GM23338 (cell line): ENCODE data around the gene ATP13A4. TPM values are rescaled to one million over a fixed set of nuclear protein-coding genes. Genes with fewer than 3 reads are reported as not detected.

Source experiments
- ATAC-seq: fragments of 200-7000 bp; cut with Tn5 transposase; 3 replicates; pipeline ENCODE4 v1.9.1; 2020
- DNase-seq: peaks from one replicate; pipeline ENCODE4 v3.0.0-alpha.2; 2015; ENCODE audit warnings: low spot score
- H2AFZ ChIP-seq: fragments of 200-600 bp; sonication (generic); 2 replicates; pipeline ENCODE4 v1.8.0; 2016; ENCODE audit warnings: antibody characterized with exemption, mild to moderate bottlenecking, moderate library complexity
- H3F3A ChIP-seq: fragments of 200-600 bp; sonication (generic); replicated peaks from 2 replicates; pipeline ENCODE4 v1.8.0; 2017; ENCODE audit warnings: antibody characterized with exemption, mixed run types, low read depth
- H3K27ac ChIP-seq: fragments of 200-600 bp; sonication (generic); 2 replicates; pipeline ENCODE4 v1.6.1; 2016; ENCODE audit warnings: low read depth
- H3K27me3 ChIP-seq: fragments of 200-600 bp; sonication (generic); 2 replicates; pipeline ENCODE4 v1.8.0; 2016; ENCODE audit warnings: mild to moderate bottlenecking, mixed run types, moderate library complexity; ENCODE audit not compliant: insufficient read depth
- H3K36me3 ChIP-seq: fragments of 200-600 bp; sonication (generic); 2 replicates; pipeline ENCODE4 v1.8.0; 2016; ENCODE audit warnings: mild to moderate bottlenecking; ENCODE audit not compliant: insufficient read depth
- H3K4me1 ChIP-seq: fragments of 200-600 bp; sonication (generic); 2 replicates; pipeline ENCODE4 v1.8.0; 2016; ENCODE audit warnings: mild to moderate bottlenecking, moderate library complexity; ENCODE audit not compliant: insufficient read depth
- H3K4me2 ChIP-seq: fragments of 200-600 bp; sonication (generic); 2 replicates; pipeline ENCODE4 v1.7.1; 2017; ENCODE audit warnings: mixed run types
- H3K4me3 ChIP-seq: fragments of 200-600 bp; sonication (generic); 2 replicates; pipeline ENCODE4 v1.6.1; 2016; ENCODE audit warnings: mixed run types
- H3K79me2 ChIP-seq: fragments of 200-600 bp; sonication (generic); replicated peaks from 2 replicates; pipeline ENCODE4 v1.8.0; 2017; ENCODE audit warnings: mild to moderate bottlenecking; ENCODE audit not compliant: insufficient read depth
- H3K9me2 ChIP-seq: fragments of 200-600 bp; sonication (generic); 2 replicates; pipeline ENCODE4 v1.8.0; 2017; ENCODE audit not compliant: insufficient read depth
- H4K20me1 ChIP-seq: fragments of 200-600 bp; sonication (generic); replicated peaks from 2 replicates; pipeline ENCODE4 v1.8.0; 2017; ENCODE audit warnings: mild to moderate bottlenecking; ENCODE audit not compliant: insufficient read depth
- H3K27ac Mint-ChIP-seq: 2 replicates; pipeline ENCODE4 v1.8.0; 2020; ENCODE audit warnings: inconsistent platforms, mild to moderate bottlenecking, moderate library complexity, mixed read lengths
- H3K27me3 Mint-ChIP-seq: 3 replicates; pipeline ENCODE4 v1.8.0; 2022; ENCODE audit warnings: low read depth, mild to moderate bottlenecking, moderate library complexity, mixed read lengths, inconsistent platforms; ENCODE audit not compliant: insufficient read depth, poor library complexity
- H3K36me3 Mint-ChIP-seq: 3 replicates; pipeline ENCODE4 v1.8.0; 2021; ENCODE audit warnings: low read depth, mild to moderate bottlenecking, inconsistent platforms, moderate library complexity, mixed read lengths
- H3K4me1 Mint-ChIP-seq: 3 replicates; pipeline ENCODE4 v1.8.0; 2020; ENCODE audit warnings: mild to moderate bottlenecking, inconsistent platforms, mixed read lengths
- H3K4me3 Mint-ChIP-seq: 3 replicates; pipeline ENCODE4 v1.8.0; 2021; ENCODE audit warnings: moderate library complexity, mild to moderate bottlenecking, inconsistent platforms, mixed read lengths
- H3K9me3 Mint-ChIP-seq: 3 replicates; pipeline ENCODE4 v1.8.0; 2020; ENCODE audit warnings: moderate library complexity, mild to moderate bottlenecking, inconsistent platforms, mixed read lengths
- CREB1 ChIP-seq: fragments of 250-450 bp; sonication (Bioruptor Pico); IDR thresholded peaks from 2 replicates; pipeline ENCODE4 v1.5.0; 2020; ENCODE audit warnings: low read depth, mild to moderate bottlenecking, moderate library complexity
- EZH2phosphoT487 ChIP-seq: fragments of 200-600 bp; sonication (generic); IDR thresholded peaks from one replicate; pipeline ENCODE4 v1.8.1; 2018; ENCODE audit warnings: antibody characterized with exemption; ENCODE audit not compliant: unreplicated experiment
- NANOG ChIP-seq: IDR thresholded peaks from 2 replicates; pipeline ENCODE4 v1.6.1; 2016; ENCODE audit warnings: antibody characterized with exemption, borderline replicate concordance
- POLR2AphosphoS5 ChIP-seq: IDR thresholded peaks from 2 replicates; pipeline ENCODE4 v1.6.1; 2016; ENCODE audit warnings: antibody characterized with exemption, low read depth
- STAT1 ChIP-seq: IDR thresholded peaks from one replicate; pipeline ENCODE4 v1.6.1; 2016; ENCODE audit warnings: antibody characterized with exemption; ENCODE audit not compliant: unreplicated experiment
- ZNF114 ChIP-seq: fragments of 250-450 bp; sonication (Bioruptor Pico); IDR thresholded peaks from 2 replicates; pipeline ENCODE4 v1.5.0; 2020; ENCODE audit warnings: mild to moderate bottlenecking, moderate library complexity
- ZNF331 ChIP-seq: fragments of 250-450 bp; sonication (Bioruptor Pico); IDR thresholded peaks from 2 replicates; pipeline ENCODE4 v1.5.0; 2020; ENCODE audit warnings: low read depth, mild to moderate bottlenecking, moderate library complexity
- polyA plus RNA-seq: library from polyadenylated mRNA; unstranded; fragments of >200 nt; fragmentation: Nextera tagmentation; extraction: Ambion mirVana; gene quantifications from 2 replicates; pipeline ENCODE4 v1.2.1, GENCODE V29; 2016
- total RNA-seq: library from RNA; depleted of rRNA; stranded (reverse); fragments of >200 nt; shearing (Covaris generic); gene quantifications from 2 replicates; pipeline ENCODE4 v1.2.3, GENCODE V29; 2014
- TF ChIP-seq, protein P1 (sequence below): fragments of 250-450 bp; sonication (Bioruptor Pico); IDR thresholded peaks from 2 replicates; pipeline ENCODE4 v1.5.0; 2020; ENCODE audit warnings: mild to moderate bottlenecking, moderate library complexity
- TF ChIP-seq, protein P2 (sequence below): IDR thresholded peaks from 2 replicates; pipeline ENCODE4 v1.6.1; 2016; ENCODE audit warnings: antibody characterized with exemption
- TF ChIP-seq, protein P3 (sequence below), 2 experiments: fragments of 200-600 bp in 1 of 2; sonication (generic) in 1 of 2; conservative IDR thresholded peaks; 2 replicates each; pipeline versions ENCODE4 v1.5.1 to v1.6.1; 2016 to 2017; ENCODE audit warnings: antibody characterized with exemption in 2 of 2, low read depth in 2 of 2, mild to moderate bottlenecking in 2 of 2, moderate library complexity in 1 of 2

Gene ATP13A4
- total and polyA plus RNA-seq, 2 experiments from 2014 or later = not detected

DNA sequence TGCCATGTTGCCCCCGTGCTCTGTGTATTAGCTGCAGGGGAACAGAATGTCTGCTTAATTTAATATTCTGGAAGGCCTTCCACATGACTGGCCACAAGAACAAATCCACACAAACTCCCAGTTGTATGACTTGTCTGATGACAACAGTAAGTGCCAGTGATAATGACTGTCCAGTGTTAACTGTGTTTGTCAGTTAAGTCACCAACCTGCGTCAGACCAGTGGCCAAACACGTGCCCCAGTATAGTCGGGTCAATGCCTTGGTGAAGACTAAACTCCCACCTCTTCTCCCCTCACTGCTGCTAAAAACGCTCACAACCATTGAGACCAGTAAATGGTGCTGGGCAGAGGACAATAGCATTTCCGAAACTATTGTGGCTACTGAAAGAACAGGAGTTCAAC, 166.3 kb downstream of the ATP13A4 start:
- Mint-ChIP-seq H3K9me3 (peaks cover 8% of the 10 kb centered on the region; the same call in 2 of the 3 replicates), H3K4me3 (no peak overlapping the region), H3K27me3 (no peaks in the 10 kb centered on the region), H3K36me3 (peaks cover 3% of the 10 kb centered on the region; the same call in 1 of the 3 replicates), H3K4me1 (peaks cover 36% of the 10 kb centered on the region), H3K27ac (0 out of 2 replicates have a peak overlapping the region, but pooled peaks have one; percentile 45)
- Histone ChIP-seq H3K27me3 (no peaks in the 10 kb centered on the region), H3K79me2 (no peaks in the 10 kb centered on the region), H3F3A (no peaks in the 10 kb centered on the region), H3K4me1 (peaks cover 30% of the 10 kb centered on the region), H4K20me1 (no peaks in the 10 kb centered on the region), H3K27ac (no peak overlapping the region), H3K4me2 (peak overlapping the region; percentile 2), H2AFZ (peak overlapping the region; percentile 44; the same call in 1 of the 2 replicates), H3K4me3 (no peak overlapping the region), H3K36me3 (no peaks in the 10 kb centered on the region), H3K9me2 (peaks cover 20% of the 10 kb centered on the region)
- ATAC-seq (no peak), DNase-seq (no peak)
- no peak for TF ChIP-seq STAT1
- no peak for TF ChIP-seq ZNF331
- TF ChIP-seq, protein P1, sequence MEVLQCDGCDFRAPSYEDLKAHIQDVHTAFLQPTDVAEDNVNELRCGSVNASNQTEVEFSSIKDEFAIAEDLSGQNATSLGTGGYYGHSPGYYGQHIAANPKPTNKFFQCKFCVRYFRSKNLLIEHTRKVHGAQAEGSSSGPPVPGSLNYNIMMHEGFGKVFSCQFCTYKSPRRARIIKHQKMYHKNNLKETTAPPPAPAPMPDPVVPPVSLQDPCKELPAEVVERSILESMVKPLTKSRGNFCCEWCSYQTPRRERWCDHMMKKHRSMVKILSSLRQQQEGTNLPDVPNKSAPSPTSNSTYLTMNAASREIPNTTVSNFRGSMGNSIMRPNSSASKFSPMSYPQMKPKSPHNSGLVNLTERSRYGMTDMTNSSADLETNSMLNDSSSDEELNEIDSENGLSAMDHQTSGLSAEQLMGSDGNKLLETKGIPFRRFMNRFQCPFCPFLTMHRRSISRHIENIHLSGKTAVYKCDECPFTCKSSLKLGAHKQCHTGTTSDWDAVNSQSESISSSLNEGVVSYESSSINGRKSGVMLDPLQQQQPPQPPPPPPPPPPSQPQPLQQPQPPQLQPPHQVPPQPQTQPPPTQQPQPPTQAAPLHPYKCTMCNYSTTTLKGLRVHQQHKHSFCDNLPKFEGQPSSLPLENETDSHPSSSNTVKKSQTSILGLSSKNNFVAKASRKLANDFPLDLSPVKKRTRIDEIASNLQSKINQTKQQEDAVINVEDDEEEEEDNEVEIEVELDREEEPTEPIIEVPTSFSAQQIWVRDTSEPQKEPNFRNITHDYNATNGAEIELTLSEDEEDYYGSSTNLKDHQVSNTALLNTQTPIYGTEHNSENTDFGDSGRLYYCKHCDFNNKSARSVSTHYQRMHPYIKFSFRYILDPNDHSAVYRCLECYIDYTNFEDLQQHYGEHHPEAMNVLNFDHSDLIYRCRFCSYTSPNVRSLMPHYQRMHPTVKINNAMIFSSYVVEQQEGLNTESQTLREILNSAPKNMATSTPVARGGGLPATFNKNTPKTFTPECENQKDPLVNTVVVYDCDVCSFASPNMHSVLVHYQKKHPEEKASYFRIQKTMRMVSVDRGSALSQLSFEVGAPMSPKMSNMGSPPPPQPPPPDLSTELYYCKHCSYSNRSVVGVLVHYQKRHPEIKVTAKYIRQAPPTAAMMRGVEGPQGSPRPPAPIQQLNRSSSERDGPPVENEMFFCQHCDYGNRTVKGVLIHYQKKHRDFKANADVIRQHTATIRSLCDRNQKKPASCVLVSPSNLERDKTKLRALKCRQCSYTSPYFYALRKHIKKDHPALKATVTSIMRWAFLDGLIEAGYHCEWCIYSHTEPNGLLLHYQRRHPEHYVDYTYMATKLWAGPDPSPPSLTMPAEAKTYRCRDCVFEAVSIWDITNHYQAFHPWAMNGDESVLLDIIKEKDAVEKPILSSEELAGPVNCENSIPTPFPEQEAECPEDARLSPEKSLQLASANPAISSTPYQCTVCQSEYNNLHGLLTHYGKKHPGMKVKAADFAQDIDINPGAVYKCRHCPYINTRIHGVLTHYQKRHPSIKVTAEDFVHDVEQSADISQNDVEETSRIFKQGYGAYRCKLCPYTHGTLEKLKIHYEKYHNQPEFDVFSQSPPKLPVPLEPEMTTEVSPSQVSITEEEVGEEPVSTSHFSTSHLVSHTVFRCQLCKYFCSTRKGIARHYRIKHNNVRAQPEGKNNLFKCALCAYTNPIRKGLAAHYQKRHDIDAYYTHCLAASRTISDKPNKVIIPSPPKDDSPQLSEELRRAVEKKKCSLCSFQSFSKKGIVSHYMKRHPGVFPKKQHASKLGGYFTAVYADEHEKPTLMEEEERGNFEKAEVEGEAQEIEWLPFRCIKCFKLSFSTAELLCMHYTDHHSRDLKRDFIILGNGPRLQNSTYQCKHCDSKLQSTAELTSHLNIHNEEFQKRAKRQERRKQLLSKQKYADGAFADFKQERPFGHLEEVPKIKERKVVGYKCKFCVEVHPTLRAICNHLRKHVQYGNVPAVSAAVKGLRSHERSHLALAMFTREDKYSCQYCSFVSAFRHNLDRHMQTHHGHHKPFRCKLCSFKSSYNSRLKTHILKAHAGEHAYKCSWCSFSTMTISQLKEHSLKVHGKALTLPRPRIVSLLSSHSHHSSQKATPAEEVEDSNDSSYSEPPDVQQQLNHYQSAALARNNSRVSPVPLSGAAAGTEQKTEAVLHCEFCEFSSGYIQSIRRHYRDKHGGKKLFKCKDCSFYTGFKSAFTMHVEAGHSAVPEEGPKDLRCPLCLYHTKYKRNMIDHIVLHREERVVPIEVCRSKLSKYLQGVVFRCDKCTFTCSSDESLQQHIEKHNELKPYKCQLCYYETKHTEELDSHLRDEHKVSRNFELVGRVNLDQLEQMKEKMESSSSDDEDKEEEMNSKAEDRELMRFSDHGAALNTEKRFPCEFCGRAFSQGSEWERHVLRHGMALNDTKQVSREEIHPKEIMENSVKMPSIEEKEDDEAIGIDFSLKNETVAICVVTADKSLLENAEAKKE (CRISPR knock-in tag) = no peak
- TF ChIP-seq POLR2AphosphoS5 = no peak
- no peak for TF ChIP-seq CREB1 (CRISPR knock-in tag)
- TF ChIP-seq, protein P2, sequence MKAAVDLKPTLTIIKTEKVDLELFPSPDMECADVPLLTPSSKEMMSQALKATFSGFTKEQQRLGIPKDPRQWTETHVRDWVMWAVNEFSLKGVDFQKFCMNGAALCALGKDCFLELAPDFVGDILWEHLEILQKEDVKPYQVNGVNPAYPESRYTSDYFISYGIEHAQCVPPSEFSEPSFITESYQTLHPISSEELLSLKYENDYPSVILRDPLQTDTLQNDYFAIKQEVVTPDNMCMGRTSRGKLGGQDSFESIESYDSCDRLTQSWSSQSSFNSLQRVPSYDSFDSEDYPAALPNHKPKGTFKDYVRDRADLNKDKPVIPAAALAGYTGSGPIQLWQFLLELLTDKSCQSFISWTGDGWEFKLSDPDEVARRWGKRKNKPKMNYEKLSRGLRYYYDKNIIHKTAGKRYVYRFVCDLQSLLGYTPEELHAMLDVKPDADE = no peak
- TF ChIP-seq ZNF114 = no peak
- no peak for TF ChIP-seq NANOG
- TF ChIP-seq EZH2phosphoT487 = no peak
- TF ChIP-seq, protein P3, sequence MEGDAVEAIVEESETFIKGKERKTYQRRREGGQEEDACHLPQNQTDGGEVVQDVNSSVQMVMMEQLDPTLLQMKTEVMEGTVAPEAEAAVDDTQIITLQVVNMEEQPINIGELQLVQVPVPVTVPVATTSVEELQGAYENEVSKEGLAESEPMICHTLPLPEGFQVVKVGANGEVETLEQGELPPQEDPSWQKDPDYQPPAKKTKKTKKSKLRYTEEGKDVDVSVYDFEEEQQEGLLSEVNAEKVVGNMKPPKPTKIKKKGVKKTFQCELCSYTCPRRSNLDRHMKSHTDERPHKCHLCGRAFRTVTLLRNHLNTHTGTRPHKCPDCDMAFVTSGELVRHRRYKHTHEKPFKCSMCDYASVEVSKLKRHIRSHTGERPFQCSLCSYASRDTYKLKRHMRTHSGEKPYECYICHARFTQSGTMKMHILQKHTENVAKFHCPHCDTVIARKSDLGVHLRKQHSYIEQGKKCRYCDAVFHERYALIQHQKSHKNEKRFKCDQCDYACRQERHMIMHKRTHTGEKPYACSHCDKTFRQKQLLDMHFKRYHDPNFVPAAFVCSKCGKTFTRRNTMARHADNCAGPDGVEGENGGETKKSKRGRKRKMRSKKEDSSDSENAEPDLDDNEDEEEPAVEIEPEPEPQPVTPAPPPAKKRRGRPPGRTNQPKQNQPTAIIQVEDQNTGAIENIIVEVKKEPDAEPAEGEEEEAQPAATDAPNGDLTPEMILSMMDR (conservative IDR thresholded peaks at IDR 0.05; ENCODE audit: low read depth in 2 of 2) = no peak
